HL-60/S4 treated with retinoic acid at 250 ng/mL for 4 days and 3 days (cell line): ENCODE results near the gene ZNF468.
"Not testable (repeated sequence)": the region's sequence is repeated elsewhere in the genome, so short reads cannot be mapped to it uniquely, and the experiment has no call there.

Experiments used
- in situ Hi-C: fragments of 300-500 bp; cut with MboI; formaldehyde crosslinking; loops from 2 replicates; pipeline ENCODE4 v1.7.0; 2022; ENCODE audit warnings: low sequenced_read_pairs

The ZNF468 gene

GRCh38 chr19:52829866-52830265 lies 27.6 kb downstream of the ZNF468 start:
- in situ Hi-C loops: not testable (repeated sequence)

GRCh38 chr19:52825765-52826164 lies 31.7 kb downstream of the ZNF468 start:
- in situ Hi-C loops: no loop called here

- in situ Hi-C loops: no loop called here
These were observed 33.7 kb downstream of the ZNF468 start for GRCh38 chr19:52823676-52824075.

- in situ Hi-C loops: not testable (repeated sequence)
These were observed 36.0 kb downstream of the ZNF468 start, which contains the start of gene ZNF28 for GRCh38 chr19:52821204-52821960. Gene ZNF28, minus strand, starts transcription at chr19:52821633. Its CDS starts 3,675 bp downstream, at chr19:52817958.

GRCh38 chr19:52820472-52821203 lies 36.8 kb downstream of the ZNF468 start:
- in situ Hi-C loops: not testable (repeated sequence)

- in situ Hi-C loops: no loop called here
These were observed 47.6 kb downstream of the ZNF468 start for GRCh38 chr19:52809801-52810200.

- in situ Hi-C loops: not testable (repeated sequence)
These were observed 57.3 kb downstream of the ZNF468 start for GRCh38 chr19:52799950-52800640.

- in situ Hi-C loops: no loop called here
These were observed 68.0 kb downstream of the ZNF468 start for GRCh38 chr19:52789440-52789839.
